Adrenal gland (tissue), 5 donors: Measurements from ENCODE around the gene NUTM2D.
"Not testable (repeated sequence)": the region's sequence is repeated elsewhere in the genome, so short reads cannot be mapped to it uniquely, and the experiment has no call there.

Experiments used
- POLR2A ChIP-seq, 2 donors: fragments of 450-650 bp; IDR thresholded peaks; one replicate each; pipeline ENCODE4 v1.6.1; 2017; ENCODE audit warnings: antibody characterized with exemption in 2 of 2, mild to moderate bottlenecking in 2 of 2, moderate library complexity in 1 of 2
- TF ChIP-seq, protein P1 (sequence below), 6 experiments: fragments of 450-650 bp in 4 of 6; fragments of 200-600 bp in 2 of 6; sonication (generic) in 1 of 6; IDR thresholded peaks; 1 replicate in 5 of 6; 2 replicates in 1 of 6; pipeline versions ENCODE4 v1.5.1 to v1.8.0; 2016 to 2021; ENCODE audit warnings: antibody characterized with exemption in 6 of 6, mild to moderate bottlenecking in 2 of 6, moderate library complexity in 1 of 6
- donor health status: DM: no; HTN: no; CAD: no.

DNA sequence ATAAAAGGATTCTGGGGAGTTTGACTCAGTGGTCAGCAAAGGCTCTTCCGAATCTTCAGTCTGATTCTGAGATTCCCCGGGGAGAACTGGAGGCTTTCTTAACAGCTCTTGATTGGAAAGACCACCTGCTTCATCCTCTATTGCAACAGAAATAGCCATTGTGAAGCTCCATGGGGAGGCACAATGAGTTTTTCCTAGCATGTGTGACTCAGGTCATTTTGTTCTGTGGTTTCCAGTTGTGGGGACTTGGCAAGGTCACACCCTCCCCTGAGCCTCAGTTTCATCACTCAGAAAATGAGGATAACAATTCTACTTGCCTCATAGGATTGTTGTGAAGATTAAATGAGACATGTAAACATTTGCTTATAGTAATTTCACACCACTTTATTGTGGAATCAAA is 38.7 kb downstream of the NUTM2D start:
- TF ChIP-seq, protein P1, sequence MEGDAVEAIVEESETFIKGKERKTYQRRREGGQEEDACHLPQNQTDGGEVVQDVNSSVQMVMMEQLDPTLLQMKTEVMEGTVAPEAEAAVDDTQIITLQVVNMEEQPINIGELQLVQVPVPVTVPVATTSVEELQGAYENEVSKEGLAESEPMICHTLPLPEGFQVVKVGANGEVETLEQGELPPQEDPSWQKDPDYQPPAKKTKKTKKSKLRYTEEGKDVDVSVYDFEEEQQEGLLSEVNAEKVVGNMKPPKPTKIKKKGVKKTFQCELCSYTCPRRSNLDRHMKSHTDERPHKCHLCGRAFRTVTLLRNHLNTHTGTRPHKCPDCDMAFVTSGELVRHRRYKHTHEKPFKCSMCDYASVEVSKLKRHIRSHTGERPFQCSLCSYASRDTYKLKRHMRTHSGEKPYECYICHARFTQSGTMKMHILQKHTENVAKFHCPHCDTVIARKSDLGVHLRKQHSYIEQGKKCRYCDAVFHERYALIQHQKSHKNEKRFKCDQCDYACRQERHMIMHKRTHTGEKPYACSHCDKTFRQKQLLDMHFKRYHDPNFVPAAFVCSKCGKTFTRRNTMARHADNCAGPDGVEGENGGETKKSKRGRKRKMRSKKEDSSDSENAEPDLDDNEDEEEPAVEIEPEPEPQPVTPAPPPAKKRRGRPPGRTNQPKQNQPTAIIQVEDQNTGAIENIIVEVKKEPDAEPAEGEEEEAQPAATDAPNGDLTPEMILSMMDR (IDR thresholded peaks at IDR 0.05): not testable (repeated sequence)
- TF ChIP-seq POLR2A (IDR thresholded peaks at IDR 0.05): not testable (repeated sequence)
